ENCODE results near the gene RORB. TPM values are rescaled to one million over a fixed set of nuclear protein-coding genes. Genes with fewer than 3 reads are reported as not detected.
A peak's percentile ranks its signal among the peaks of the same experiment; 100 is the strongest.

The RORB gene
- total RNA-seq, 1 donor from 2014 or later = 2.7 TPM

- TF ChIP-seq POLR2A (IDR thresholded peaks at IDR 0.05) (no peak), POLR2AphosphoS5 (IDR thresholded peaks at IDR 0.05; ENCODE audit: insufficient read depth in 1 of 2, low read depth in 1 of 2) (no peak)
- TF ChIP-seq, protein P1, sequence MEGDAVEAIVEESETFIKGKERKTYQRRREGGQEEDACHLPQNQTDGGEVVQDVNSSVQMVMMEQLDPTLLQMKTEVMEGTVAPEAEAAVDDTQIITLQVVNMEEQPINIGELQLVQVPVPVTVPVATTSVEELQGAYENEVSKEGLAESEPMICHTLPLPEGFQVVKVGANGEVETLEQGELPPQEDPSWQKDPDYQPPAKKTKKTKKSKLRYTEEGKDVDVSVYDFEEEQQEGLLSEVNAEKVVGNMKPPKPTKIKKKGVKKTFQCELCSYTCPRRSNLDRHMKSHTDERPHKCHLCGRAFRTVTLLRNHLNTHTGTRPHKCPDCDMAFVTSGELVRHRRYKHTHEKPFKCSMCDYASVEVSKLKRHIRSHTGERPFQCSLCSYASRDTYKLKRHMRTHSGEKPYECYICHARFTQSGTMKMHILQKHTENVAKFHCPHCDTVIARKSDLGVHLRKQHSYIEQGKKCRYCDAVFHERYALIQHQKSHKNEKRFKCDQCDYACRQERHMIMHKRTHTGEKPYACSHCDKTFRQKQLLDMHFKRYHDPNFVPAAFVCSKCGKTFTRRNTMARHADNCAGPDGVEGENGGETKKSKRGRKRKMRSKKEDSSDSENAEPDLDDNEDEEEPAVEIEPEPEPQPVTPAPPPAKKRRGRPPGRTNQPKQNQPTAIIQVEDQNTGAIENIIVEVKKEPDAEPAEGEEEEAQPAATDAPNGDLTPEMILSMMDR (IDR thresholded peaks at IDR 0.05) = no peak
- Histone ChIP-seq H3K4me3 (peak overlapping the region; percentile 59 to 60), H3K27me3 (no peaks in the 10 kb centered on the region), H3K27ac (peak overlapping the region; percentile 68), H3K4me1 (peaks cover 31% of the 10 kb centered on the region), H3K36me3 (no peaks in the 10 kb centered on the region), H3K9me3 (no peaks in the 10 kb centered on the region)
- intact Hi-C loops (cut with DNase I) = no loop called here
- no peak for DNase-seq (ENCODE audit: extremely low spot score in 2 of 2)
These were observed 2.0 kb downstream of the RORB start for GRCh38 chr9:74499111-74499601.

DNA sequence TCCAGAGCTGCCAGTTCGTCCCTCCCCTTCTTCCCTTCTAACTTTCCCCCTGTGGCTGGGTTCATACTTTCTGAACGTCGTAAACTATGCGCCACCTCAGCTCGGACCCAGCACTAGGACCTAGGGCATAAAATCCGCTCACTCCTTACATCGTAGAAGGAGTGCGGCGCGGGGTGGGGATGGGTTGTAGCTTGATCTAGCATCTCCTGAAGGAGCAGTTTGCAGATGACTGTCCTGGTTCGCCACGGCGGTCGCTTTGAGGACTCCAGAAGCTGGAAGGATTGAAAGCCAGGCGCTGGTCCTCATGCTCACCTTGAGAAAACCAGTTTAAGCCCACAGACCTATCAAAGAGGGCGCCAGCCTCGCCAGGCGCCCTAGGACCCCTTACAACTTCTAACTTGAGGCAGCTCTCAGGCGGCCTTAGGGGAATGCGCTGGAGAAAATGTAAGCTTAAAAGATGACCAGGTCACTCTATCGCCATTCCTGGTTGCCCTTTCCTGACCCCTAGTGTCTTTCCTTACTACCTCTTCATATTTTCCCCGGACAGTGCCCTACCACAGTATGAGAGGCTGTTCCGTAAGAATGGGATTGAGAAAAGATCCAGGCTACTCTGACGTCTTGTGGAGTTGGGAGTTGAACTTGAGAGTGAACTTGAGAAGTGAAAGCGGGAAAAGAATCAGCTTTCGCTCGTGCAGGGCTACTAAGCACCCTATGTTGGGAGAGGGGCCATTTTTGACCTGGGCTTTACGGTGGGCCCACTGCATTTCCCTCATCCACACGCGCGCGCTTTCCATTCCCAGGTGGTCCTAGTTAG lies 2.8 kb downstream of the RORB start:
- peaks cover 31% of the 10 kb centered on the region for H3K4me1 ChIP-seq
- H3K4me3 ChIP-seq = peak overlapping the region; percentile 59 to 60
- no peaks in the 10 kb centered on the region for H3K36me3 ChIP-seq
- H3K9me3 ChIP-seq = no peaks in the 10 kb centered on the region
- DNase-seq (ENCODE audit: extremely low spot score in 2 of 2) = no peak
- intact Hi-C loops (cut with DNase I) = no loop called here
- H3K27me3 ChIP-seq = no peaks in the 10 kb centered on the region
- TF ChIP-seq POLR2AphosphoS5 (IDR thresholded peaks at IDR 0.05; ENCODE audit: insufficient read depth in 1 of 2, low read depth in 1 of 2) (no peak), POLR2A (IDR thresholded peaks at IDR 0.05) (no peak)
- TF ChIP-seq, protein P1 (IDR thresholded peaks at IDR 0.05) = no peak
- peak overlapping the region; percentile 68 for H3K27ac ChIP-seq

- TF ChIP-seq POLR2A (IDR thresholded peaks at IDR 0.05) (no peak), POLR2AphosphoS5 (IDR thresholded peaks at IDR 0.05; ENCODE audit: insufficient read depth in 1 of 2, low read depth in 1 of 2) (no peak)
- TF ChIP-seq, protein P1 (IDR thresholded peaks at IDR 0.05) = no peak
- H3K27ac ChIP-seq = peak overlapping the region; percentile 68
- intact Hi-C loops (cut with DNase I) = no loop called here
These were observed 3.4 kb downstream of the RORB start for GRCh38 chr9:74500584-74500924.

DNA sequence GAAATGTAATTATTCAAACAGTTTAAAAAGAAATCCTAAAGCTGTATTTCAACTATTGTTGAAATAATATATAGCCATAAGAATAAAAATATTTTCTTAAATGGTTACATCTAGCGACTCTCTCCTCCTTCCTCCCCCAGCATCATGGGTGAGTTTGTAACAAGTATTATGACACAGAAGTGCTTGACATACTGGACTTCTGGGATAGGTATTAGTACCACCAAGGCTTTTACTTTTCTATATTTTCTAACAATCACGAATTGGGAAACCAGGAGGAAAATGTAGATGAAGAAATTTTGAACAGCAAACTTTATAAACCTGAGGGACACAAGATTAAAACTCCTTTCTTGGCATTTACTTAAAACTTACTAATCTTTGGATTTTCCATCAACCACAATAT lies 4.4 kb downstream of the RORB start:
- no peak for DNase-seq (ENCODE audit: extremely low spot score in 2 of 2)
- no peak overlapping the region for H3K4me3 ChIP-seq
- no peaks in the 10 kb centered on the region for H3K9me3 ChIP-seq
- H3K4me1 ChIP-seq = peaks cover 31% of the 10 kb centered on the region
- H3K27ac ChIP-seq = no peak overlapping the region
- TF ChIP-seq, protein P1 (IDR thresholded peaks at IDR 0.05) = no peak
- no peak for TF ChIP-seq POLR2AphosphoS5 (IDR thresholded peaks at IDR 0.05; ENCODE audit: insufficient read depth in 1 of 2, low read depth in 1 of 2)
- TF ChIP-seq POLR2A (IDR thresholded peaks at IDR 0.05) = no peak
- intact Hi-C loops (cut with DNase I) = no loop called here
- no peaks in the 10 kb centered on the region for H3K27me3 ChIP-seq
- H3K36me3 ChIP-seq = no peaks in the 10 kb centered on the region

More at GRCh38 chr9:74500584-74500924, 3.4 kb downstream of the RORB start:
- H3K9me3 ChIP-seq = no peaks in the 10 kb centered on the region
- peaks cover 31% of the 10 kb centered on the region for H3K4me1 ChIP-seq
- no peak for DNase-seq (ENCODE audit: extremely low spot score in 2 of 2)
- H3K36me3 ChIP-seq = no peaks in the 10 kb centered on the region
- peak overlapping the region; percentile 59 to 60 for H3K4me3 ChIP-seq
- no peaks in the 10 kb centered on the region for H3K27me3 ChIP-seq

DNA sequence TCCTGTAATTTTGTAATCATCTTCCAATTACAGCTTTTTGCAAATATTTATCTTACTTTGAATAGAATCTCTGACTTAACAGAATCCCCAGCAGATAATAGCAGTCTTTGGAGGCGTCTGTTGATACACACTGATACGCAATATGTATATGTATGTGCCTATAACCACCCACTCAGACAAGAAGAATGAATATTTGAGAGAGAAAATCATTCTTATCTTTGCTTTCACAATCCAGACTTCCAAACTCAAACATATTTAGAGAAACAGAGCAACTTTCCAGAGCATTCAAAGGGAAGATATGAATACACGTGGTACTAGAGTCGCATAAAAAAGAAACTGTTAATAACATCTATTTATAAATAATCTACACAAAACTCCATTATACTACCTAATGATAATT lies 6.1 kb downstream of the RORB start:
- Histone ChIP-seq H3K27me3 (no peaks in the 10 kb centered on the region), H3K27ac (no peak overlapping the region), H3K9me3 (no peaks in the 10 kb centered on the region), H3K4me3 (no peak overlapping the region), H3K4me1 (peaks cover 23% of the 10 kb centered on the region), H3K36me3 (no peaks in the 10 kb centered on the region)
- intact Hi-C loops (cut with DNase I) = no loop called here
- DNase-seq (ENCODE audit: extremely low spot score in 2 of 2) = no peak
- TF ChIP-seq, protein P1 (IDR thresholded peaks at IDR 0.05) = no peak
- TF ChIP-seq POLR2A (IDR thresholded peaks at IDR 0.05) (no peak), POLR2AphosphoS5 (IDR thresholded peaks at IDR 0.05; ENCODE audit: insufficient read depth in 1 of 2, low read depth in 1 of 2) (no peak)

Data from vagina (tissue), 2 donors.